NK-92 (cell line): ENCODE data around the gene BEND3.
"Not testable (repeated sequence)": the region's sequence is repeated elsewhere in the genome, so short reads cannot be mapped to it uniquely, and the experiment has no call there.

Experiments used
- DNase-seq: peaks from one replicate; lab custom pipeline; 2025; ENCODE audit not compliant: unreplicated experiment; lab: John Stamatoyannopoulos, UW

Gene BEND3

GRCh38 chr6:107121964-107122495 is 6.7 kb upstream of the BEND3 start:
- no peak for DNase-seq

GRCh38 chr6:107121266-107121665 is 6.0 kb upstream of the BEND3 start:
- DNase-seq, result no peak

GRCh38 chr6:107120404-107120803 is 5.1 kb upstream of the BEND3 start:
- DNase-seq, result no peak

- no peak for DNase-seq
These were observed 3.7 kb upstream of the BEND3 start for GRCh38 chr6:107118976-107119375.

- DNase-seq, result not testable (repeated sequence)
These were observed 3.2 kb upstream of the BEND3 start for GRCh38 chr6:107118540-107118939.

GRCh38 chr6:107116931-107117330 is 1.6 kb upstream of the BEND3 start:
- DNase-seq, result no peak

GRCh38 chr6:107116328-107116892 is 1.1 kb upstream of the BEND3 start:
- no peak for DNase-seq

- DNase-seq, result no peak
These were observed 496 bp upstream of the BEND3 start for GRCh38 chr6:107115695-107116327.

- DNase-seq, result no peak
These were observed 946 bp downstream of the BEND3 start for GRCh38 chr6:107114213-107114925.

- DNase-seq, result no peak
These were observed 5.1 kb downstream of the BEND3 start for GRCh38 chr6:107110200-107110599.

- no peak for DNase-seq
These were observed 7.0 kb downstream of the BEND3 start for GRCh38 chr6:107108201-107108890.

GRCh38 chr6:107107791-107108190 is 7.5 kb downstream of the BEND3 start:
- no peak for DNase-seq

GRCh38 chr6:107106165-107106564 is 9.2 kb downstream of the BEND3 start:
- no peak for DNase-seq

GRCh38 chr6:107105511-107106116 is 9.7 kb downstream of the BEND3 start:
- no peak for DNase-seq

GRCh38 chr6:107103082-107103481 is 12.2 kb downstream of the BEND3 start:
- DNase-seq, result no peak

- no peak for DNase-seq
These were observed 12.9 kb downstream of the BEND3 start for GRCh38 chr6:107102414-107102805.

- DNase-seq, result no peak
These were observed 13.5 kb downstream of the BEND3 start for GRCh38 chr6:107101686-107102413.

GRCh38 chr6:107101211-107101610 is 14.1 kb downstream of the BEND3 start:
- no peak for DNase-seq

- no peak for DNase-seq
These were observed 16.6 kb downstream of the BEND3 start for GRCh38 chr6:107098436-107099307.

- not testable (repeated sequence) for DNase-seq
These were observed 30.9 kb downstream of the BEND3 start for GRCh38 chr6:107084459-107084858.
